Muscle of arm (tissue), 12 donors: ENCODE measurements around the gene ELOVL2. TPM values are rescaled to one million over a fixed set of nuclear protein-coding genes. Genes with fewer than 3 reads are reported as not detected.

Source experiments
- polyA plus RNA-seq, 12 donors: library from polyadenylated mRNA; unstranded; fragments of 120-200 nt; gene quantifications; one replicate each; pipeline ENCODE4 v1.2.1, GENCODE V29; 2013; ENCODE audit not compliant: insufficient read length in 12 of 12

The ELOVL2 gene
- polyA plus RNA-seq, 12 donors: 1.7 to 3.2 (median 2.6) TPM; not detected in 1

Other genes with a start within 250 kb of the ELOVL2 start
- gene MAK, start 205.8 kb downstream of the ELOVL2 start, polyA plus RNA-seq: 1 to 10 TPM in 1 of 12 donors, under 1 TPM in 9, not detected in 2; 0.12 to 1.1 (median 0.48) TPM
- under 1 TPM in 2 of 12 donors, not detected in 10; 0.09 TPM for gene GCM2, start 162.3 kb downstream of the ELOVL2 start, polyA plus RNA-seq
- 1 to 10 TPM in 8 of 12 donors, under 1 TPM in 2, not detected in 2; 0.73 to 6.7 (median 2.0) TPM for gene SYCP2L, start 157.3 kb downstream of the ELOVL2 start, polyA plus RNA-seq
- gene SMIM13, start 49.5 kb upstream of the ELOVL2 start, polyA plus RNA-seq: 10 to 100 TPM in 10 of 12 donors, 1 to 10 TPM in 1, not detected in 1; 9.7 to 15.0 (median 11.5) TPM
- gene ERVFRD-1, start 67.4 kb upstream of the ELOVL2 start, polyA plus RNA-seq: under 1 TPM in 10 of 12 donors, not detected in 2; 0.06 to 0.49 (median 0.16) TPM
- gene NEDD9, start 188.4 kb upstream of the ELOVL2 start, polyA plus RNA-seq: 10 to 100 TPM in 9 of 12 donors, 1 to 10 TPM in 2, not detected in 1; 8.6 to 46.0 (median 12.2) TPM